ENCODE results near the gene HPCAL1. TPM values are rescaled to one million over a fixed set of nuclear protein-coding genes. Genes with fewer than 3 reads are reported as not detected.

The HPCAL1 gene
- total RNA-seq, 1 experiment from 2014 or later: 280 TPM

Other genes with a start within 250 kb of the HPCAL1 start
- gene CYS1, start 222.5 kb upstream of the HPCAL1 start, total RNA-seq (2014; rRNA removed): 0.13 TPM in 1 of 2 replicates, not detected in the other
- gene RRM2, start 180.2 kb upstream of the HPCAL1 start, total RNA-seq (2014; rRNA removed): 162 and 187 TPM in 2 replicates
- gene ODC1, start 145.4 kb downstream of the HPCAL1 start, total RNA-seq (2014; rRNA removed): 175 and 213 TPM in 2 replicates